GM20000 (cell line): Measurements from ENCODE around the gene EMC7.

ENCODE experiments used
- DNase-seq: peaks from one replicate; pipeline ENCODE4 v3.0.0; 2012; ENCODE audit warnings: low spot score
- CTCF ChIP-seq: IDR thresholded peaks from 2 replicates; pipeline ENCODE4 v1.5.1; 2012; ENCODE audit warnings: mild to moderate bottlenecking, control low read depth; ENCODE audit errors: extremely low read depth, missing control alignments

Gene EMC7

GRCh38 chr15:34109797-34110663 lies 8.4 kb upstream of the EMC7 start:
- peak; percentile 28 for DNase-seq
- peak; percentile 56 for TF ChIP-seq CTCF

- no peak for TF ChIP-seq CTCF
- no peak for DNase-seq
These were observed 5.7 kb upstream of the EMC7 start for GRCh38 chr15:34107315-34107714.

GRCh38 chr15:34106423-34106822 lies 4.8 kb upstream of the EMC7 start:
- DNase-seq = no peak
- no peak for TF ChIP-seq CTCF

GRCh38 chr15:34102175-34102925 lies 688 bp upstream of the EMC7 start:
- TF ChIP-seq CTCF = no peak
- no peak for DNase-seq

GRCh38 chr15:34099914-34100313 lies 1.7 kb downstream of the EMC7 start:
- TF ChIP-seq CTCF = no peak

GRCh38 chr15:34085746-34086145 lies 15.9 kb downstream of the EMC7 start:
- no peak for TF ChIP-seq CTCF
- DNase-seq = no peak

More at GRCh38 chr15:34099914-34100313, 1.7 kb downstream of the EMC7 start:
- DNase-seq = no peak

- DNase-seq = no peak
These were observed 17.6 kb downstream of the EMC7 start for GRCh38 chr15:34084086-34084485.

More at GRCh38 chr15:34084086-34084485, 17.6 kb downstream of the EMC7 start:
- no peak for TF ChIP-seq CTCF
